Endothelial cell of umbilical vein (primary cell): ENCODE data around the gene GRM7. TPM values are rescaled to one million over a fixed set of nuclear protein-coding genes. Genes with fewer than 3 reads are reported as not detected.

Experiments
- BruUV-seq: library from RNA; stranded (reverse); fragments of 400-500 nt; replicated peaks from 2 replicates; lab custom pipeline; 2021; lab: Mats Ljungman, UMichigan
- CTCF ChIA-PET: fragments of 300-600, 350-600 bp; sonication (Branson Sonifier 250); formaldehyde crosslinking; loops from one replicate; lab custom pipeline; 2021; ENCODE audit warnings: antibody characterized with exemption, inconsistent platforms; lab: Charles Lee
- POLR2A ChIA-PET: fragments of 300-600, 350-600 bp; sonication (Branson Sonifier 250); formaldehyde crosslinking; loops from one replicate; lab custom pipeline; 2021; ENCODE audit warnings: antibody characterized with exemption, inconsistent platforms; lab: Charles Lee
- DNase-seq: peaks from one replicate; pipeline ENCODE4 v3.0.0-alpha.2; 2011; ENCODE audit warnings: low read depth, low spot score
- FAIRE-seq: peaks from 2 replicates; lab custom pipeline; 2011; peaks lifted over from hg19 to GRCh38; lab: Jason Lieb, UNC
- H2AFZ ChIP-seq: 2 replicates; pipeline ENCODE4 v1.6.0; 2012; ENCODE audit warnings: low read depth, low read length, control low read depth, inconsistent platforms
- H3K27ac ChIP-seq: 2 replicates; pipeline ENCODE4 v1.5.1; 2011; ENCODE audit warnings: low read depth, mild to moderate bottlenecking, control low read depth, low read length, moderate library complexity; ENCODE audit not compliant: insufficient read depth
- H3K27me3 ChIP-seq, 2 experiments: 2 replicates each; pipeline versions ENCODE4 v1.6.0 to v1.6.1; 2011; ENCODE audit warnings: low read length in 2 of 2, mixed read lengths in 1 of 2; ENCODE audit not compliant: control insufficient read depth in 2 of 2, insufficient read depth in 2 of 2
- H3K36me3 ChIP-seq, 2 experiments: 2 replicates in 1 of 2; 3 replicates in 1 of 2; pipeline ENCODE4 v1.5.1; 2011; ENCODE audit warnings: low read length in 2 of 2, mild to moderate bottlenecking in 1 of 2, moderate library complexity in 1 of 2; ENCODE audit not compliant: control insufficient read depth in 2 of 2, insufficient read depth in 2 of 2; ENCODE audit errors: extremely low read depth in 1 of 2
- H3K4me1 ChIP-seq: 3 replicates; pipeline ENCODE4 v1.5.1; 2011; ENCODE audit warnings: mild to moderate bottlenecking, low read length; ENCODE audit not compliant: control insufficient read depth, insufficient read depth; ENCODE audit errors: extremely low read depth
- H3K4me2 ChIP-seq: 2 replicates; pipeline ENCODE4 v1.6.1; 2011; ENCODE audit warnings: low read length, control low read depth, mixed read lengths; ENCODE audit not compliant: insufficient read depth
- H3K4me3 ChIP-seq, 3 experiments: fragments of 200-600 bp in 1 of 3; sonication (generic), shearing (Covaris generic) in 1 of 3; replicated peaks in 1 of 3; 2 replicates each; pipeline ENCODE4 v1.5.1; 2011 to 2016; ENCODE audit warnings: control low read depth in 3 of 3, low read length in 3 of 3, mild to moderate bottlenecking in 2 of 3, inconsistent platforms in 1 of 3, low read depth in 1 of 3, moderate library complexity in 1 of 3; ENCODE audit not compliant: insufficient read depth in 1 of 3
- H3K79me2 ChIP-seq: 2 replicates; pipeline ENCODE4 v1.6.0; 2012; ENCODE audit warnings: low read length, inconsistent platforms; ENCODE audit not compliant: control insufficient read depth, insufficient read depth
- H3K9ac ChIP-seq: replicated peaks from 2 replicates; pipeline ENCODE3; 2011; ENCODE audit warnings: low read length, control low read depth; ENCODE audit not compliant: insufficient read depth; ENCODE audit errors: extremely low read depth
- H3K9me1 ChIP-seq: replicated peaks from 3 replicates; pipeline ENCODE4 v1.6.0; 2011; ENCODE audit warnings: mild to moderate bottlenecking, low read length; ENCODE audit not compliant: control insufficient read depth, insufficient read depth; ENCODE audit errors: extremely low read depth
- H3K9me3 ChIP-seq: replicated peaks from 2 replicates; pipeline ENCODE4 v1.5.1; 2012; ENCODE audit warnings: low read length, inconsistent platforms; ENCODE audit not compliant: control insufficient read depth, insufficient read depth
- H4K20me1 ChIP-seq: replicated peaks from 2 replicates; pipeline ENCODE3; 2011; ENCODE audit warnings: mild to moderate bottlenecking, low read length; ENCODE audit not compliant: control insufficient read depth, insufficient read depth; ENCODE audit errors: extremely low read depth
- CTCF ChIP-seq, 2 donors: IDR thresholded peaks; 1 replicate in 1 of 2; 2 replicates in 1 of 2; pipeline ENCODE4 v1.5.1; 2011; ENCODE audit warnings: low read length in 2 of 2, mild to moderate bottlenecking in 2 of 2, moderate library complexity in 2 of 2, control low read depth in 1 of 2, inconsistent platforms in 1 of 2, low read depth in 1 of 2; ENCODE audit not compliant: insufficient read depth in 1 of 2; ENCODE audit errors: extremely low read depth in 1 of 2
- EZH2 ChIP-seq: IDR thresholded peaks from 2 replicates; pipeline ENCODE4 v1.6.1; 2012; ENCODE audit warnings: borderline replicate concordance, low read depth, mild to moderate bottlenecking, moderate library complexity, low read length, inconsistent platforms; ENCODE audit not compliant: severe bottlenecking
- FOS ChIP-seq: IDR thresholded peaks from 2 replicates; pipeline ENCODE4 v1.6.1; 2011; ENCODE audit warnings: mild to moderate bottlenecking, low read length, moderate library complexity, borderline replicate concordance; ENCODE audit not compliant: insufficient read depth
- GATA2 ChIP-seq: IDR thresholded peaks from 2 replicates; pipeline ENCODE4 v1.7.0; 2011; ENCODE audit warnings: low read depth, mild to moderate bottlenecking, moderate library complexity, mixed read lengths, low read length; ENCODE audit not compliant: insufficient read length, insufficient read depth
- JUN ChIP-seq: IDR thresholded peaks from 2 replicates; pipeline ENCODE4 v1.6.1; 2011; ENCODE audit warnings: borderline replicate concordance, low read depth; ENCODE audit not compliant: insufficient read length, insufficient read depth
- MAX ChIP-seq: IDR thresholded peaks from 2 replicates; pipeline ENCODE4 v1.6.1; 2011; ENCODE audit not compliant: insufficient read depth, insufficient read length
- MYC ChIP-seq: IDR thresholded peaks from one replicate; pipeline ENCODE4 v1.6.1; 2011; ENCODE audit warnings: mild to moderate bottlenecking, low read depth, low read length
- POLR2A ChIP-seq: IDR thresholded peaks from 2 replicates; pipeline ENCODE4 v1.6.1; 2012; ENCODE audit warnings: low read depth, mild to moderate bottlenecking, control low read depth, low read length
- POLR2AphosphoS5 ChIP-seq: IDR thresholded peaks from 2 replicates; pipeline ENCODE4 v1.6.1; 2012; ENCODE audit warnings: low read depth, mild to moderate bottlenecking, control low read depth, low read length, moderate library complexity; ENCODE audit not compliant: insufficient read depth
- dilution Hi-C: fragments of 300-500 bp; cut with MboI; formaldehyde crosslinking; loops from one replicate; pipeline ENCODE4 v1.15.0; 2019; ENCODE audit warnings: low sequenced_read_pairs; ENCODE audit not compliant: extremely low pct_ligation_motif_present
- intact Hi-C: fragments of 100-400 bp; cut with micrococcal nuclease; formaldehyde crosslinking; loops from one replicate; pipeline ENCODE4 v1.10.0; 2022
- polyA plus RNA-seq, 4 experiments: library from polyadenylated mRNA; depleted of rRNA in 3 of 4; stranded (reverse) in 3 of 4; unstranded in 1 of 4; fragments of >200 nt; gene quantifications; 2 replicates each; pipeline versions ENCODE4 v1.2.1 to v1.2.3, GENCODE V29; 2011 to 2012; ENCODE audit warnings: missing spikeins in 1 of 4
- total RNA-seq: library from RNA; stranded (reverse); gene quantifications from 2 replicates; pipeline ENCODE4 v1.2.3, GENCODE V29; 2021

GRM7 gene
- total and polyA plus RNA-seq, 2 donors (not counting 3 experiments of a cell fraction or from before 2014, with no cell fraction given): 0.12 TPM; not detected in 1

GRCh38 chr3:7695049-7695448 is 834.1 kb downstream of the GRM7 start:
- Histone ChIP-seq H3K4me1 (no peaks in the 10 kb centered on the region), H3K79me2 (no peaks in the 10 kb centered on the region), H3K9me1 (no peaks in the 10 kb centered on the region), H3K9me3 (no peaks in the 10 kb centered on the region), H3K27ac (no peak overlapping the region), H3K4me3 (no peak overlapping the region), H4K20me1 (no peaks in the 10 kb centered on the region), H3K9ac (no peak overlapping the region), H3K4me2 (no peak overlapping the region), H3K36me3 (no peaks in the 10 kb centered on the region), H2AFZ (no peak overlapping the region), H3K27me3 (no peaks in the 10 kb centered on the region)
- FAIRE-seq (no peak), DNase-seq (no peak)
- ChIA-PET CTCF (interaction anchor here (2.1 kb wide), 1 partner anchor 12 kb away, joined by 4 read pairs; no protein-coding TSS in a partner anchor), POLR2A (no interaction called here)
- intact Hi-C loops (no loop called here), dilution Hi-C loops (no loop called here)
- no TSS peak for BruUV-seq
- TF ChIP-seq MYC: no peak
- no peak for TF ChIP-seq EZH2
- no peak for TF ChIP-seq CTCF (IDR thresholded peaks at IDR 0.05; ENCODE audit: extremely low read depth in 1 of 2, insufficient read depth in 1 of 2, low read depth in 1 of 2, low read length in 2 of 2)
- TF ChIP-seq FOS: no peak
- no peak for TF ChIP-seq JUN
- TF ChIP-seq POLR2A: no peak
- no peak for TF ChIP-seq GATA2
- no peak for TF ChIP-seq MAX
- no peak for TF ChIP-seq POLR2AphosphoS5
